ENCODE data around the gene IMPACT.

- no peak for TF ChIP-seq CTCF (IDR thresholded peaks at IDR 0.05)
- no peak for TF ChIP-seq POLR2A (IDR thresholded peaks at IDR 0.05)
- no peak for TF ChIP-seq EP300 (IDR thresholded peaks at IDR 0.05)
Observed at GRCh38 chr18:24400587-24400986, 25.9 kb upstream of the IMPACT start.
